Spleen (tissue), 7 donors: ENCODE results near the gene TIFAB.

ENCODE experiments used
- CTCF ChIP-seq, 11 experiments: fragments of 200-600 bp in 7 of 11; fragments of 450-650 bp in 4 of 11; sonication (generic) in 4 of 11; IDR thresholded peaks in 8 of 11; conservative IDR thresholded peaks in 3 of 11; 1 replicate in 7 of 11; 2 replicates in 4 of 11; pipeline versions ENCODE4 v1.4.0 to v1.8.0; 2016 to 2021; ENCODE audit warnings: antibody characterized with exemption in 11 of 11, inconsistent platforms in 4 of 11, mild to moderate bottlenecking in 1 of 11
- POLR2AphosphoS5 ChIP-seq, 3 donors: sonication (generic); formaldehyde crosslinking; IDR thresholded peaks; one replicate each; pipeline ENCODE4 v1.5.1; 2017; ENCODE audit warnings: antibody characterized with exemption in 3 of 3
- donor health status: DM: no; HTN: no; CAD: no; lungs with moderate emphysema.
- donor health status: DM: no; HTN: no; CAD: no.
- donor health status: DM: no; HTN: no; CAD: no.

DNA sequence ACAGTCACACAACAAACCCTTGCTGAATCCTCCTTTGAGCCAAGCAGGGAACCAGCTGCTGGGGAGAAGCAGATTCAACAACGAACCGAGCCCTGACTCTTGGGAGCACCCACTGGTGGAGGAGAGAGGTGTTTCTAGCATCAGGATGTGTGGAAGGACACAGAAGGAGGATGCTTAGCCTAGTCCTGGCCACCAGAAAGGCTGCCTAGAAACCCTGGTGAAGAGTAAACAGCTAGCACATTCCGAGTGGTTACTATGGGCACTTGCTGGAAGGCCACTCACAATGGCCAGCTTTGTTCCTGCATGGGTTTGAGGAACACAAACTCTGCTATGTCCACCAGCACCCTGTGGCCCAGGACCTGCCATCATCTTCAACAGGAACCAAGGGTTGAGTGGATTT lies 1.8 kb downstream of the TIFAB start:
- TF ChIP-seq CTCF (IDR thresholded peaks at IDR 0.05 in 8 of 11, conservative IDR thresholded peaks at IDR 0.05 in 3 of 11) = no peak
- no peak for TF ChIP-seq POLR2AphosphoS5 (IDR thresholded peaks at IDR 0.05)
